Gastrocnemius medialis (tissue), 4 donors: ENCODE results near the gene ALX3. TPM values are rescaled to one million over a fixed set of nuclear protein-coding genes. Genes with fewer than 3 reads are reported as not detected.

Source experiments
- ATAC-seq, 2 donors: fragments of 150-250 bp; one replicate each; pipeline ENCODE4 v1.9.1; 2016
- DNase-seq, 2 donors: peaks; one replicate each; pipeline ENCODE4 v3.0.0-alpha.2; 2019
- H3K27ac ChIP-seq, 4 donors: fragments of 200-600 bp; sonication (generic); 1 replicate in 1 of 4; 2 replicates in 3 of 4; pipeline ENCODE4 v1.5.1; 2016 to 2018; ENCODE audit warnings: mild to moderate bottlenecking in 2 of 4, moderate library complexity in 1 of 4
- H3K27me3 ChIP-seq, 3 donors: fragments of 200-600 bp; sonication (generic) in 2 of 3; 1 replicate in 1 of 3; 2 replicates in 2 of 3; pipeline versions ENCODE4 v1.5.1 to v1.6.0; 2016 to 2019; ENCODE audit warnings: mild to moderate bottlenecking in 1 of 3, moderate library complexity in 1 of 3
- H3K36me3 ChIP-seq, 2 donors: fragments of 200-600 bp; sonication (generic) in 1 of 2; one replicate each; pipeline ENCODE4 v1.5.1; 2017 to 2018
- H3K4me1 ChIP-seq, 2 donors: fragments of 200-600 bp; sonication (generic) in 1 of 2; one replicate each; pipeline ENCODE4 v1.5.1; 2016 to 2017; ENCODE audit warnings: mild to moderate bottlenecking in 2 of 2
- H3K4me3 ChIP-seq, 4 donors: fragments of 200-600 bp; sonication (generic) in 3 of 4; 1 replicate in 1 of 4; 2 replicates in 3 of 4; pipeline ENCODE4 v1.5.1; 2016 to 2019; ENCODE audit warnings: mild to moderate bottlenecking in 2 of 4
- H3K9me3 ChIP-seq, 3 donors: fragments of 200-600 bp; sonication (generic) in 2 of 3; 1 replicate in 1 of 3; 2 replicates in 2 of 3; pipeline ENCODE4 v1.5.1; 2016 to 2019
- CTCF ChIP-seq, 5 experiments: fragments of 450-650 bp in 3 of 5; fragments of 200-600 bp in 2 of 5; sonication (generic) in 2 of 5; IDR thresholded peaks in 4 of 5; conservative IDR thresholded peaks in 1 of 5; 1 replicate in 4 of 5; 2 replicates in 1 of 5; pipeline ENCODE4 v1.5.1; 2016 to 2019; ENCODE audit warnings: antibody characterized with exemption in 5 of 5, mild to moderate bottlenecking in 3 of 5, moderate library complexity in 3 of 5
- POLR2A ChIP-seq, 2 donors: fragments of 450-650 bp; IDR thresholded peaks; one replicate each; pipeline ENCODE4 v1.6.1; 2017; ENCODE audit warnings: antibody characterized with exemption in 2 of 2, mild to moderate bottlenecking in 2 of 2, moderate library complexity in 2 of 2
- in situ Hi-C, 4 donors: fragments of 200-750 bp; cut with MboI; loops; one replicate each; pipeline versions ENCODE4 v1.15.0 to v1.8.0; 2017; ENCODE audit warnings: low sequenced_read_pairs in 4 of 4
- intact Hi-C: fragments of 100-400 bp; cut with DNase I; formaldehyde crosslinking; loops from one replicate; pipeline ENCODE4 v1.15.1; 2023; ENCODE audit warnings: low total_unique reads
- total RNA-seq, 4 donors: library from RNA; depleted of rRNA; stranded (reverse); fragments of >200 nt; gene quantifications; one replicate each; pipeline versions ENCODE4 v1.1.0 to v1.2.3, GENCODE V29; 2016

ALX3 gene
- total RNA-seq, 4 donors from 2014 or later = not detected

- no peak overlapping the region for H3K27ac ChIP-seq
- H3K36me3 ChIP-seq = no peaks in the 10 kb centered on the region
- peaks cover 0 to 4% of the 10 kb centered on the region in 2 donors for H3K4me1 ChIP-seq
- TF ChIP-seq POLR2A (IDR thresholded peaks at IDR 0.05) (no peak), CTCF (IDR thresholded peaks at IDR 0.05 in 4 of 5, conservative IDR thresholded peaks at IDR 0.05 in 1 of 5) (no peak)
- H3K27me3 ChIP-seq = peaks cover 58 to 61% (median 60%) of the 10 kb centered on the region in 3 donors
- peak overlapping the region in 1 of 4 donors; percentile 45 for H3K4me3 ChIP-seq
- intact Hi-C loops = no loop called here
- in situ Hi-C loops = no loop called here
- no peak for ATAC-seq
- H3K9me3 ChIP-seq = no peaks in the 10 kb centered on the region
- no peak for DNase-seq
Observed at GRCh38 chr1:110068646-110069403, 1.6 kb downstream of the ALX3 start.

GRCh38 chr1:110067893-110068645 lies 2.4 kb downstream of the ALX3 start:
- peak overlapping the region; percentile 4 to 45 (median 6) for H3K4me3 ChIP-seq
- ATAC-seq (no peak), DNase-seq (no peak)
- peaks cover 58 to 61% (median 60%) of the 10 kb centered on the region in 3 donors for H3K27me3 ChIP-seq
- no peaks in the 10 kb centered on the region for H3K36me3 ChIP-seq
- intact Hi-C loops = no loop called here
- in situ Hi-C loops = no loop called here
- H3K27ac ChIP-seq = no peak overlapping the region
- H3K9me3 ChIP-seq = no peaks in the 10 kb centered on the region
- peaks cover 0 to 4% of the 10 kb centered on the region in 2 donors for H3K4me1 ChIP-seq
- no peak for TF ChIP-seq POLR2A (IDR thresholded peaks at IDR 0.05)
- TF ChIP-seq CTCF (IDR thresholded peaks at IDR 0.05 in 4 of 5, conservative IDR thresholded peaks at IDR 0.05 in 1 of 5) = no peak

DNA sequence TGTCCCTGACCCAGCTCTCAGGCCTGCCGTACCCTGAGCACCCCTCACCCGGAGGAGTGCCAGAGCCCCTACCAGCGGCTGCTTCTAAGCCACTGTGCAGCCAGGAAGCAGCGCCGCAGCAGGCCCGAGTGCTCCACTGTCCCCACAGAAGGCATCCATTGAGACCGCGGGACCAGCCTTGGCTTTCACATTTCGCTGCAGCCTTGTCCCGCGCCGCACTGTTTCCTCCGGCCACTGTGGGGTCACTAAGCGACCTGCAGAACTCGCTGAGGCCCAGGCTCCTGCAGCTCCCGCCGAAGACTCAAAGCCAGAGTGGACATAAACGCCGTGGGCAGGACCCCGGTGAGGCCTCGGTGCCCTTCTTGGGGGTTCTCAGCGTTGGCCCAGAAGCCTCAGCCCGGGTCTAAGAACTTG lies 3.0 kb downstream of the ALX3 start:
- no peak for ATAC-seq
- peaks cover 56 to 57% (median 56%) of the 10 kb centered on the region in 3 donors for H3K27me3 ChIP-seq
- intact Hi-C loops = no loop called here

GRCh38 chr1:110065841-110066240 lies 4.6 kb downstream of the ALX3 start:
- TF ChIP-seq POLR2A (IDR thresholded peaks at IDR 0.05) = no peak
- no peak for TF ChIP-seq CTCF (IDR thresholded peaks at IDR 0.05 in 4 of 5, conservative IDR thresholded peaks at IDR 0.05 in 1 of 5)
- Histone ChIP-seq H3K9me3 (no peaks in the 10 kb centered on the region), H3K4me1 (peaks cover 0 to 4% of the 10 kb centered on the region in 2 donors), H3K4me3 (no peak overlapping the region), H3K27me3 (peaks cover 40 to 41% (median 40%) of the 10 kb centered on the region in 3 donors), H3K36me3 (no peaks in the 10 kb centered on the region), H3K27ac (no peak overlapping the region)
- DNase-seq (no peak), ATAC-seq (no peak)
- in situ Hi-C loops (no loop called here), intact Hi-C loops (no loop called here)

More for the DNA sequence above, 3.0 kb downstream of the ALX3 start:
- in situ Hi-C loops = no loop called here
- Histone ChIP-seq H3K27ac (no peak overlapping the region), H3K9me3 (no peaks in the 10 kb centered on the region), H3K4me1 (peaks cover 0 to 4% of the 10 kb centered on the region in 2 donors), H3K36me3 (no peaks in the 10 kb centered on the region), H3K4me3 (no peak overlapping the region)
- no peak for DNase-seq
- TF ChIP-seq CTCF (IDR thresholded peaks at IDR 0.05 in 4 of 5, conservative IDR thresholded peaks at IDR 0.05 in 1 of 5) (no peak), POLR2A (IDR thresholded peaks at IDR 0.05) (no peak)
